Stimulated activated CD8-positive, alpha-beta memory T cell treated with anti-CD3 and anti-CD28 coated beads, Interleukin-2, amount 100 ng/mL, for 1 hour (primary cell): ENCODE data around the gene NCAPH2.

Experiments
- DNase-seq, 2 donors: peaks; one replicate each; pipeline ENCODE4 v3.0.0-alpha.2; 2020; ENCODE audit warnings: low read depth in 2 of 2

Gene NCAPH2

DNA sequence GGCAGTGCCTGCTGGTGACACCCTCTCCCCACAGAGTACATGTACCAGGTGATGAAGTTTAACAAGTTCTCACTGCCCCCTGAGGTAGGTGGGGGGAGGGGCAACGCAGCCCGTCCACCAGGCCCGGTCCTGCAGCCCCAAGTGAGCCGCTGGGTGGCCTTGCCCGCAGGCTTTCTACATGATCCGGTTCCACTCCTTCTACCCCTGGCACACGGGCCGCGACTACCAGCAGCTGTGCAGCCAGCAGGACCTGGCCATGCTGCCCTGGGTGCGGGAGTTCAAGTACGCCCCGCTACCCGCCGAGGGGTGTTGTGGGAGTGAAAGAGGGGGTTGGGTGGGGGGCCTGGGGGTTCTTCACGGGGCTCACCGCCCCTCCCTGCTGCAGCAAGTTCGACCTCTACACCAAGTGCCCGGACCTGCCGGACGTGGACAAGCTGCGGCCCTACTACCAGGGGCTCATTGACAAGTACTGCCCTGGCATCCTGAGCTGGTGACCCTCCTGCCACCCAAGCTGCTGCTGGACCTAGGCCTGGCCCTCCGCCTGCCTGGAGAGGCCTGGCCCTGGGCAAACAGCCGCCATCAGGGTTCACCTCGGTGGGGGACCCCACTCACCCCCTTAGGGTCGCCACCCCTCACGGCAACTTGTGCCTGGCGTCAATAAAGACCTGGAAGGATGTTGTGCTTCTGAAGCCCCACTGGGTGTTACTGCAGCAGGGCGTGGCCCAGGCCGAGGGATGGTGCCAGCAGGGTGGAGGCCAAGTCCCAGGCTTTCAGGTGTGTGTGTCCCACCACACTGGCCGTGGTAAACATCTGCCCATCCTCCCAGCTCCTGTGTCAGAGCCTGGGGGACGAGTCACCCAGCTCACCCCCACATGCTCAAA, 18.4 kb upstream of the NCAPH2 start:
- DNase-seq: no peak

DNA sequence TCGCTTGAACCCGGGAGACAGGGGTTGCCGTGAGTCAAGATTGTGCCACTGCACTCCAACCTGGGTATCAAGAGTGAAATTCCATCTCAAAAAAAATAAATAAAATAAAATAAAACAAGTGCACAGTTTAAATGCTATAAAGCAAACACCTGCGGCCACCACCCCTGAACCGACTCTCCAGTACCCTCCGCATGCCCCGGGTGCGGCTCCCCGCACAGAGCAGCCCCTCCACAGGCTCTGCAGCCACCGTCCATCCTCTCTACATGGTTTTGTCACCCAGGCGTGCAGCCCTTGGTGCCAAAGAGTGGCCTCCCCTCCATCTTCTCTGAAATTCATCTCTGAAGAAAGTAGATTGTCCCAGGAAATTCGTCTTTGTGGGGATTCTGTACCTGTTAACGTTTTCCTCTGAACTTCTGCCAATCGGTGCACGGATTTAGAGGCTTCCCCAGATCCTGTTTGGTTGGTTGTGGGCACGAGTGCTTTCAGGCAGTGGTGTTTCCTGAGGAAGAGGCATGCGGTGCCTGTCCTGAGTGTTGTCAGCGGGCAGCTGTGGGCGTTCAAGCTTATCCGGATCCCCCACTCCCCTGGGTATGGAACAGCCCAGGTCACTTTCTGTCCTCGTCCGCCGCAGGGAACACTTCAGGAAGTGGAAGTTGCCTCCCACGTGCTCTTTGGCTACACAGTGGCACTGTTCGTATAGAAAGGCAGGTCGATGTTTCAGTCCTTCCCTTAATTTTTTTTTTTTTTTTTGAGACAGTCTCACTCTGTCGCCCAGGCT, 17.3 kb upstream of the NCAPH2 start:
- DNase-seq: no peak

DNA sequence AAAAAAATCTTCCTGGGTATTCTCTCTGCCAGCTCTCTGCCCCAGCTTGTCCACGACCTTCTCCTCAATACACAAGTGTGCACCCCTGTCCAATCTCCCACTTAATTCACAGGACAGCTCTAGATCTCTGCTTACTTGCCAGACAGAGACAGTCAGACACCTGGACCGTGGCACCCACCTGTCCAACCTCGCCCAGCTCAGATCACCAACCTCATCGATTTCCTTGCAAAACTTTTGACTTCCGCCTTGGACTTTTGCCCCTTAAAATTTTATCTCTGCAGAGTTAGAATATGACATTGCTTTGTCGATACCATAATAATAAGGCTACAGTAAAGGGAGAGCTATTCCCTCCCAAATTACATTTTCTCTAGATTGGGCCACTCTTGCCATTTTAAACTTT, 10.9 kb upstream of the NCAPH2 start:
- DNase-seq: no peak

DNA sequence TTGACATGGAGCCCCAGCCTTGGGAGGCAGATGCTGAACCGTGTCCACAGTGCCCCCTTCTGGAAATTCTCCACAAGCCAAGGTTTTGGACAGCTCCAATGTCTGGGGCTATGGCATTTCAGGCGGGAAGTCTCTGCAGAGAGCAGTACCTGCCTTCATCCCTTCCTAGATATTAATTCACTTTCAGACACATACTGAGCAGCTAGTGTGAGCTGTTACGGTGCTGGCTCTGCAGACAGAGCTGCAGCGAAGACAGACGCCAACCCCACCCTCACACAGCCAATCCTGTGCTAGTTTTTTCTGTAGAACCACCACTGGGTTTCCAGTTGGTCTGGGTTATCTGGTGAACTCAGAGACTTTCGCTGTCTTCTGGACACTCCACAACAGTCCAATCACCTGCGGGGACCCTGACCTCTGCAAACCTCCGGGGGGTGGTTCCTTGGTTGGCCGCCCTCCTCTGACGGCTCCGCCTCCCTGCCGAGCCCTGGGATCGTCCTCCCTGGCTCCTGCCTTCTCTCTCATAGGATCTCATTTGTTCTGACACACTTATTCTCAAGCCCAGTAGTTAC, 9.6 kb upstream of the NCAPH2 start:
- DNase-seq: peak; percentile 37 to 54

DNA sequence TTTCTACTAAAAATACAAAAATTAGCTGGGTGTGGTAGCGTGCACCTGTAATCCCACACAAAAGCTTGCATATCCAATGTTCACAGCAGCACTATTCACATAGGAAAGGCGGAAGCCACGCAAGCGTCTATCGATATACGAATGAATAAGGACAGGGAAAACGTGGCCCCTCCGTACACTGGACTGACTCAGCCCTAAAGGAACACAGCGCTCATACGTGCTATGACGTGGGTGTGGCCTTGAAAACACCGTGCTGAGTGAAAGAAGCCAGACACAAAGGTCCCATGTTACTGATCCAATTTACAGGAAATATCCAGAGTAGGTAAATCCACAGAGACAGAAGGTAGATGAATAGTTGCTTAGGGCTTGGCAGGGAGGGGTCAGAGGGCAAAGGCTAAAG, 7.6 kb upstream of the NCAPH2 start:
- DNase-seq: no peak

GRCh38 chr22:50502096-50502495, 5.9 kb upstream of the NCAPH2 start:
- DNase-seq: no peak

- no peak for DNase-seq
These were observed 5.2 kb upstream of the NCAPH2 start for GRCh38 chr22:50502628-50503474.

DNA sequence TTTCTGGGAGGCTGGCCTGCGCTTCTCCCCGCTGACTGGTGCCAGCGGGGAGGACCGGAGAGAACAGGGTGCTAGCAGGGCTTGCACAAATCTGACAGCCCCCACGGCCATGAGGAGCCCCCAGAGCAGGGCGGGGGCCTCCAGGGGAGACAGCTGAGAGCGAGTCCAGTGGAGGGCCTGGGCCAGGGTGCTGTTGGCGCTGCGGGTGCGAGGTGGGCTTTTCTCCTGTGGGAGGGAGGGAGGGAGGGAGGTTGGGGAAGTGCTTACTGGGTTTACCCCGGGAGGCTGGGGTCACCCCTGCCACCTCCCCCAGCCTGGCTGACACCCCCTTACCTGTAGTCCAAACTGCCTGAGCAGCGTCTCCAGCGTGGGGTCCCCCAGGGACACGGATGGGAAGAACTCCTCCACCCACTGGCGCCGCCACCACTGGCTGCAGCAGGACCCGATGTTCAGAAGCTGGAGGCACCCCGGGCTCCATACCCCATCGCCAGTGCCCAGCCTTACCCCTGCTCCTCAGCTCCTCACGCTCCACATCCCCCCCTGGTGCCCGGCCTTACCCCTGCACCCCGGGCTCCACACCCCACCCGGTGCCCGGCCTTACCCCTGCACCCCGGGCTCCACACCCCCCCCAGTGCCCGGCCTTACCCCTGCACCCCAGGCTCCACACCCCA, 4.4 kb upstream of the NCAPH2 start:
- DNase-seq: no peak

GRCh38 chr22:50504369-50505211, 3.4 kb upstream of the NCAPH2 start:
- no peak for DNase-seq

DNA sequence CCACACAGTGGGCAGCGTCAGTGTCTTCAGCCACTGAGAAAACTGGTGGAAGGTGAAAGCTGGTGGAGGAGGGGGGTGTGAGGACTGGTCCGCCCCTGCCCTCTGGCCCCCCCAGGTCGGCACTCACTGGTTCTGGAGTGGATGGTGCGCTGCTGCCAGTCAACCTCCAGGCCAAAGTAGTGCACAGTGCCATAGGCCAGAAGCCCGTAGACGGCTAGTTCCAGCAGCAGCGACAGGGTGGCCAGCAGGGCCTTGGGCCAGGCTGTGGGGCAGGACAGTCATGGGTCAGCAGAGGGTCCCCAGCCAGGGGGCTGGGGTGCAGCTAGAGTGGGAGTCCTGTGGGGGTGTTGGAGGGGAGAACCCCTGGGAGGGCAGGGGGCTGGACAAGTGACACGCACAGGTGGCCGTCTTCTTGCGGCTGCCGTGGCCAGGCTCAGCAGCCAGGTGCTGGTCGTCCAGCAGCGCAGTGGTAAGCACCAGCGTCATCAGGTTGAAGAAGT, 2.7 kb upstream of the NCAPH2 start:
- no peak for DNase-seq

DNA sequence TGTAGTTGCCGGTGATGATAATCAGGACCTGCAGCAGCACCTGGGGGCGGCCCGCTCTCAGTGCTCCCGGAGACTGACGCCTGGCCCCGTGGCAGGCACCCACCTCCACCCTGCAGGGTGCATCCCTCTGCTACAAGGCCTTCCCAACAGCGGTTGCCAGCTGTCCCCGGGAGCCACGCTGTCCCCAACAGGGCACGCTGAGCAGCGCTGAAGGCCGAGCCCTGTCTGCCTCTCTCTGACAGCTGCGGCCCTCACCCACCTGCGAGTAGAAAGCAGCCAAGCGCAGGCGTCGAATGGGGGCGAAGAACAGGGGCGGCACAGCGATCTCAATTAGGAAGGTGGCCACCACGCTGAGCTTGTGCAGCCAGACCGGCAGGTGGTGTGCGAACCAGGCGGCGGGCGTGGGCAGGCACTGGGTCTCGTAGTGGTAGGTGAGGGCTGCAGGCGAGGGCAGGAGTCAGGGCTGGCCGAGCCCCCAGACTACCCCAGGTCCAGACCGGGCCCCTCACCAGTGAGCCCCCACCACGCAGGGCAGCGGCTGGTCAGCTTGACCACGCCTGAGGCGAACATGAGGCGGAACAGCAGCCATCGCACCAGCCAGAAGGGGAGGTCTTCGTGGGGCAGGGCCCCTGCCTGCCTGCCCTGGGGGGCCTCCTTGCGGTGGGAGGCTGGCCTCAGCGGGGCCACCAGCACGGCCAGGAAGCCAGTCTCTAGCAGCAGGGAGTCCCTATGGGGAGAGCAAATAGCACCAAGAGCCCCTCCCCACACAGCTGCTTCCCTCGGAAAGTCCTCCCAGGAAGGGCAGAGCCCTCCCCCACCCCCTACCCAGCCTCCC, 2.0 kb upstream of the NCAPH2 start:
- no peak for DNase-seq

DNA sequence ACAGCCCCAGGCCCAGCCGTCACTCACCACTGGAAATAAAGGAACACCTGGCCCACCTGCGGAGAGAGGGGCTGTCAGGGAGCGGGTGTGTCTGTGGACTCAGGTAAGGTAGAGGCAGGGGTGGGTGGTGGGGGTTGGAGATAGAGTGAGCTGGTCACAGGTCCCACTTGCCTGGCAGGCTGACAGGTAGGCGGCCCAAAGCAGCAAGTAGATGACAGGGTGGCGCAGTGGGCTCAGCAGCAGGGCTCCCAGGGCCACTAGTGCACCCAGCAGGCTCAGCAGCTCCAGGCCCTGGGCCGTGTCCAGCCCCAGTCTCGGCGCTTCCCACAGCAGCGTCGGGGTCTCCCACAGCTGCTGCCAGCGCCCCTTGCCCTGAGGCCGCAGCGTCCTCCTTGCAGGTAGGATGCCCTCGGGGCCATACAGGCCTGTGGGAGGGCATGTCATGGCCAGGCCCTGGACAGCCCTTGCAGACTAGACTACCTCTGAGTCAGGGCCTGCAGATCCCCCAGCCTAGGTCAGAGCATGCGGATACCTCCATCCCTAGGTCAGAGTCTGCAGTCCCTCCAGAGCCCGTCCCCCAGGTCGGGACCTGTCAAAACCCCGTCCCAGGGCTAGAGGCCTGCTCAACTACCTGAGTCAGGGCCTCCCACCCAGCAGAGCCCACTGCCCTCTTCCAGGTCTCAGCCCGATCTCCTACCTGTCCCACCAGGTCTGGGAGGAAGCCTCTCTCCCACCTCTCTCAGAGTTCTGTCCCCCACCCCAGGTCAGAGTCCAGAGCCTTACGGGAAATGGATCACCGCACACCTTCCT, 1.2 kb upstream of the NCAPH2 start:
- no peak for DNase-seq

GRCh38 chr22:50507421-50507990, 518 bp upstream of the NCAPH2 start, which contains the start of gene LMF2:
Gene LMF2 (minus strand): TSS chr22:50507702. CDS start chr22:50507675, 27 bp downstream.
- DNase-seq: peak; percentile 90 to 93

DNA sequence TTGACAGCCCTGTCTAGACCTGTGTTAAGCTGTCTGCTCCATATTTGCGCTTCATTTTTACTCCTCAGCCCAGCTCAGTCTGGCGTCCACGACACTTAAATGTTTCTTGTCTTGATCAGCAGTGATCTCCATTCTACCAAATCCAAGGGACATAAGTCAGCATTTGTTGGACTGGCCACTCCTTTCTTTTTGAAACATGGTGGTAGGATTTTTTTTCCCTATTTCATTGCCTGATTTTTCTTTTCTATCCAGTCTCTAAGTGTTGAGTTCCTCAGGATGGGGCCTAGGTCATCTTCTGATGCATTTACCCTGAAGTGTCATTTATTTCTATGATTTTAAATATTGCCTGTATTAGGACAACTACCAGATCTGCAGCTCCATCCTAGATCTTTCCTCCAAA, 873 bp downstream of the NCAPH2 start:
- no peak for DNase-seq

DNA sequence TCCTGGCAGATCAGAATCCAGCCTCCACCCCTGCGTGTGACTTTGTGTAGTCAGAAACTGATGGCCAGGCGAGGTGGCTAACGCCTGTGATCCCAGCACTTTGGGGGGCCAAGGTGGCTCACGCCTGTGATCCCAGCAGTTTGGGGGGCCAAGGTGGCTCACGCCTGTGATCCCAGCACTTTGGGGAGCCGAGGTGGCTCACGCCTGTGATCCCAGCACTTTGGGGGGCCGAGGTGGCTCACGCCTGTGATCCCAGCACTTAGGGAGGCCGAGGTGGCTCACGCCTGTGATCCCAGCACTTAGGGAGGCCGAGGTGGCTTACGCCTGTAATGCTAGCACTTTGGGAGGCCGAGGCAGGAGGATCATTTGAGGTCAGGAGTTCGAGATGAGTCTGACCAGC, 5.2 kb downstream of the NCAPH2 start:
- DNase-seq: no peak

DNA sequence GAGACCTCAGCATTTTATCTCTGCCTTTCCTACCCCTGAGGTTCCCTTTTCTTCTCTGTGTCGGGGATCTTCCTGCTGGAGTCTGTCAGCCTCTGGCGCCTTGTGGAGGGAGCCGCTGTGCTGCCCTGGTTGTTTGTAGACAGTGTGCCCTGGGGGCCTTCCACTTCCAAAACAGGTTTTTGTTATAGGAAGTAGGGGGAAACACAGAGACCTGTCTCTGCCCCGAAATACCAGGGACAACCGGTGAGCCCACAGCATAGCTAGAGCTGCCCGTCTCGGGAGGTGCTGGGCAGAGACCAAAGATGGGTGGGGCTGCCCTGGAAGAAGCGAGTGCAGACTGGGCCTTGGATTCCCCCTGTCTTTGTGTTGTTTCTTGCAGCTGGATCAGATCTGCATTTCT, 8.0 kb downstream of the NCAPH2 start:
- DNase-seq: no peak

DNA sequence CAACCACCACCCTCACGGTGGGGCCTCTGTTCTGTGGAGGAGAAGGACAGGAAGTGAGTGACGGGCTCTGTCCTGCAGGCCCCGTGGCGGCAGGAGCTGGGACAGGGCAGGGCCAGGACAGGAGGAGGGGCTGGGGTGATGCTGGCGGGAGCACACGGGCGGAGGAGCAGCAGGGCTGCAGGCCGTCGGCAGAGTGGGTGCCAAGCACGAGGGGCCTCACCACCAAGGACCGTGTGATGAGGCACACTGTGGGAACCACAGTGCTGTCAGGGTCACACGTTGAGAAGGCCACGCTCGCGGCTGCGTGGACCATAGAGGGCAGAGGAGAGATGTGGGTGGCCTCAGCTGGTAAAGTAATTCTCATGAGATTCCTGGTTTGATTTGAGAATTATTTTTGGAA, 8.9 kb downstream of the NCAPH2 start:
- no peak for DNase-seq
